ENCODE measurements around the gene TMEM131. TPM values are rescaled to one million over a fixed set of nuclear protein-coding genes. Genes with fewer than 3 reads are reported as not detected.

Gene TMEM131
- total RNA-seq, 1 experiment from 2014 or later: 21.9 TPM

GRCh38 chr2:97792416-97792815, 203.3 kb downstream of the TMEM131 start:
- CTCF ChIA-PET: interaction anchor here (0.9 kb wide), 2 partner anchors 15 to 51 kb away, joined by 3 to 4 read pairs; no protein-coding TSS in a partner anchor
- no peak overlapping the region for H3K27ac Mint-ChIP-seq
- peaks cover 18% of the 10 kb centered on the region for H3K36me3 Mint-ChIP-seq
- DNase-seq (ENCODE audit: low spot score): no peak
- H3K9me3 Mint-ChIP-seq: no peaks in the 10 kb centered on the region
- POLR2A ChIA-PET: no interaction called here
- no peak overlapping the region for H3K4me3 Mint-ChIP-seq
- no peaks in the 10 kb centered on the region for H3K4me1 Mint-ChIP-seq
- ATAC-seq: no peak
- H3K27me3 Mint-ChIP-seq (ENCODE audit: low read depth): no peaks in the 10 kb centered on the region
- no peak for TF ChIP-seq NR3C1 (CRISPR knock-in tag; conservative IDR thresholded peaks at IDR 0.05; ENCODE audit: low read depth)
- TF ChIP-seq ZNF138 (CRISPR knock-in tag; conservative IDR thresholded peaks at IDR 0.05): no peak
- TF ChIP-seq GABPB1 (CRISPR knock-in tag; IDR thresholded peaks at IDR 0.05): no peak
- TF ChIP-seq ZNF532 (CRISPR knock-in tag; IDR thresholded peaks at IDR 0.05; ENCODE audit: borderline replicate concordance): no peak
- no peak for TF ChIP-seq ZNF121 (CRISPR knock-in tag; IDR thresholded peaks at IDR 0.05)
- TF ChIP-seq CTCF (IDR thresholded peaks at IDR 0.05): no peak
- TF ChIP-seq ETV6 (CRISPR knock-in tag; IDR thresholded peaks at IDR 0.05): no peak
- TF ChIP-seq, protein P1, sequence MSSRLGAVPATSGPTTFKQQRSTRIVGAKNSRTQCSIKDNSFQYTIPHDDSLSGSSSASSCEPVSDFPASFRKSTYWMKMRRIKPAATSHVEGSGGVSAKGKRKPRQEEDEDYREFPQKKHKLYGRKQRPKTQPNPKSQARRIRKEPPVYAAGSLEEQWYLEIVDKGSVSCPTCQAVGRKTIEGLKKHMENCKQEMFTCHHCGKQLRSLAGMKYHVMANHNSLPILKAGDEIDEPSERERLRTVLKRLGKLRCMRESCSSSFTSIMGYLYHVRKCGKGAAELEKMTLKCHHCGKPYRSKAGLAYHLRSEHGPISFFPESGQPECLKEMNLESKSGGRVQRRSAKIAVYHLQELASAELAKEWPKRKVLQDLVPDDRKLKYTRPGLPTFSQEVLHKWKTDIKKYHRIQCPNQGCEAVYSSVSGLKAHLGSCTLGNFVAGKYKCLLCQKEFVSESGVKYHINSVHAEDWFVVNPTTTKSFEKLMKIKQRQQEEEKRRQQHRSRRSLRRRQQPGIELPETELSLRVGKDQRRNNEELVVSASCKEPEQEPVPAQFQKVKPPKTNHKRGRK (CRISPR knock-in tag; IDR thresholded peaks at IDR 0.05; ENCODE audit: borderline replicate concordance): no peak
- no peak for TF ChIP-seq ATF3 (CRISPR knock-in tag; conservative IDR thresholded peaks at IDR 0.05)
- TF ChIP-seq CBFB (CRISPR knock-in tag; IDR thresholded peaks at IDR 0.05; ENCODE audit: low read depth): no peak
- no peak for TF ChIP-seq OVOL2 (CRISPR knock-in tag; IDR thresholded peaks at IDR 0.05; ENCODE audit: borderline replicate concordance)
- TF ChIP-seq, protein P2, sequence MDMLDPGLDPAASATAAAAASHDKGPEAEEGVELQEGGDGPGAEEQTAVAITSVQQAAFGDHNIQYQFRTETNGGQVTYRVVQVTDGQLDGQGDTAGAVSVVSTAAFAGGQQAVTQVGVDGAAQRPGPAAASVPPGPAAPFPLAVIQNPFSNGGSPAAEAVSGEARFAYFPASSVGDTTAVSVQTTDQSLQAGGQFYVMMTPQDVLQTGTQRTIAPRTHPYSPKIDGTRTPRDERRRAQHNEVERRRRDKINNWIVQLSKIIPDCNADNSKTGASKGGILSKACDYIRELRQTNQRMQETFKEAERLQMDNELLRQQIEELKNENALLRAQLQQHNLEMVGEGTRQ (CRISPR knock-in tag; IDR thresholded peaks at IDR 0.05): no peak
- no peak for TF ChIP-seq TEAD1 (CRISPR knock-in tag; IDR thresholded peaks at IDR 0.05)
- TF ChIP-seq ZSCAN18 (CRISPR knock-in tag; IDR thresholded peaks at IDR 0.05): no peak
- no peak for TF ChIP-seq TCF7 (CRISPR knock-in tag; IDR thresholded peaks at IDR 0.05; ENCODE audit: low read depth)
- TF ChIP-seq, protein P3, sequence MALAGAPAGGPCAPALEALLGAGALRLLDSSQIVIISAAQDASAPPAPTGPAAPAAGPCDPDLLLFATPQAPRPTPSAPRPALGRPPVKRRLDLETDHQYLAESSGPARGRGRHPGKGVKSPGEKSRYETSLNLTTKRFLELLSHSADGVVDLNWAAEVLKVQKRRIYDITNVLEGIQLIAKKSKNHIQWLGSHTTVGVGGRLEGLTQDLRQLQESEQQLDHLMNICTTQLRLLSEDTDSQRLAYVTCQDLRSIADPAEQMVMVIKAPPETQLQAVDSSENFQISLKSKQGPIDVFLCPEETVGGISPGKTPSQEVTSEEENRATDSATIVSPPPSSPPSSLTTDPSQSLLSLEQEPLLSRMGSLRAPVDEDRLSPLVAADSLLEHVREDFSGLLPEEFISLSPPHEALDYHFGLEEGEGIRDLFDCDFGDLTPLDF (CRISPR knock-in tag; IDR thresholded peaks at IDR 0.05): no peak
- no peak for TF ChIP-seq EMX1 (CRISPR knock-in tag; IDR thresholded peaks at IDR 0.05)
- no peak for TF ChIP-seq ZBTB21 (CRISPR knock-in tag; IDR thresholded peaks at IDR 0.05; ENCODE audit: borderline replicate concordance)

Measured in WTC11 (cell line).